ENCODE results near the gene TMEM184B. TPM values are rescaled to one million over a fixed set of nuclear protein-coding genes. Genes with fewer than 3 reads are reported as not detected.

Gene TMEM184B
- total and polyA plus RNA-seq, 4 donors = 7.5 to 12.6 (median 9.9) TPM

DNA sequence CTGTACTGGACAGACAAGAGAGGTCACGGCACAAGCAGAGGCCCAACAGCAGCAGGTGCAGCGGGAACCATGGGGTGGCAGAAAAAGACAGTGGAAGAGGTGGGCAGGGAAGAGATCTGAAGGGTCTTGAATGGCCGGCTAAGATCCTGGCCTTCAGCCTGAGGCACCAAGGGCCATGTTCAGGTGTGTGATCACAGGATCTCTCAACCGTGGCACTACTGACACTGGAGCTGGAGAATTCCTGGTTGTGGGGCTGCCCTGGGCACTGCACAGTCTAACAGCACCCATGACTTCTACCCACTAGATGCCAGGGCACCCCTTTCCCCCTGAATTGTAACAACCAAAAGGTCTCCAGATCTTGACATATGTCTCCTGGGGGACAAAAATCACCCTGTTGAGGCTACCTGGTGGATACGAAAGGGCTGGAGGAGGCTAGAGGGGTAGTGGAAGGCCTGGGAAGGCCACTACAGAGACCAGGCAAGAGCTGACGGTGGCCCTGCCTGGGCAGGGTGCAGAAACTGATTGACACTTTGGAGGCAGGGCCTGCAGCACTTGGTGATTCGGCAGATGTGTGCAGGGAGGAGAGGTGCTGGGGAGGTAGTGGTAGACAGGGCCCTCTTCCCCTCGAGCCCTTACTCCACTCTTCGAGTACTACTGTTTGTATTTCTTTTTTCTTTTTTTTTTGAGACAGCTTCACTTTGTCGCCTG lies 36.1 kb upstream of the TMEM184B start:
- no peak overlapping the region for H3K4me3 ChIP-seq (ENCODE audit: low read depth in 1 of 3, low read length in 3 of 3)
- TF ChIP-seq TAF1 (conservative IDR thresholded peaks at IDR 0.05) (no peak), NR2F2 (IDR thresholded peaks at IDR 0.05) (no peak), EGR1 (IDR thresholded peaks at IDR 0.05; ENCODE audit: low read depth in 2 of 2) (no peak), JUND (IDR thresholded peaks at IDR 0.05) (no peak), GABPA (IDR thresholded peaks at IDR 0.05 in 1 of 2, conservative IDR thresholded peaks at IDR 0.05 in 1 of 2) (no peak), HNF4G (IDR thresholded peaks at IDR 0.05) (no peak), FOXA1 (IDR thresholded peaks at IDR 0.05) (no peak), RAD21 (IDR thresholded peaks at IDR 0.05) (no peak), HNF4A (conservative IDR thresholded peaks at IDR 0.05) (no peak), SP1 (IDR thresholded peaks at IDR 0.05) (no peak), FOXA2 (IDR thresholded peaks at IDR 0.05) (no peak), YY1 (IDR thresholded peaks at IDR 0.05) (no peak), RXRA (IDR thresholded peaks at IDR 0.05) (no peak)
- TF ChIP-seq, protein P1, sequence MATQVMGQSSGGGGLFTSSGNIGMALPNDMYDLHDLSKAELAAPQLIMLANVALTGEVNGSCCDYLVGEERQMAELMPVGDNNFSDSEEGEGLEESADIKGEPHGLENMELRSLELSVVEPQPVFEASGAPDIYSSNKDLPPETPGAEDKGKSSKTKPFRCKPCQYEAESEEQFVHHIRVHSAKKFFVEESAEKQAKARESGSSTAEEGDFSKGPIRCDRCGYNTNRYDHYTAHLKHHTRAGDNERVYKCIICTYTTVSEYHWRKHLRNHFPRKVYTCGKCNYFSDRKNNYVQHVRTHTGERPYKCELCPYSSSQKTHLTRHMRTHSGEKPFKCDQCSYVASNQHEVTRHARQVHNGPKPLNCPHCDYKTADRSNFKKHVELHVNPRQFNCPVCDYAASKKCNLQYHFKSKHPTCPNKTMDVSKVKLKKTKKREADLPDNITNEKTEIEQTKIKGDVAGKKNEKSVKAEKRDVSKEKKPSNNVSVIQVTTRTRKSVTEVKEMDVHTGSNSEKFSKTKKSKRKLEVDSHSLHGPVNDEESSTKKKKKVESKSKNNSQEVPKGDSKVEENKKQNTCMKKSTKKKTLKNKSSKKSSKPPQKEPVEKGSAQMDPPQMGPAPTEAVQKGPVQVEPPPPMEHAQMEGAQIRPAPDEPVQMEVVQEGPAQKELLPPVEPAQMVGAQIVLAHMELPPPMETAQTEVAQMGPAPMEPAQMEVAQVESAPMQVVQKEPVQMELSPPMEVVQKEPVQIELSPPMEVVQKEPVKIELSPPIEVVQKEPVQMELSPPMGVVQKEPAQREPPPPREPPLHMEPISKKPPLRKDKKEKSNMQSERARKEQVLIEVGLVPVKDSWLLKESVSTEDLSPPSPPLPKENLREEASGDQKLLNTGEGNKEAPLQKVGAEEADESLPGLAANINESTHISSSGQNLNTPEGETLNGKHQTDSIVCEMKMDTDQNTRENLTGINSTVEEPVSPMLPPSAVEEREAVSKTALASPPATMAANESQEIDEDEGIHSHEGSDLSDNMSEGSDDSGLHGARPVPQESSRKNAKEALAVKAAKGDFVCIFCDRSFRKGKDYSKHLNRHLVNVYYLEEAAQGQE (IDR thresholded peaks at IDR 0.05) = no peak
- TF ChIP-seq, protein P2, sequence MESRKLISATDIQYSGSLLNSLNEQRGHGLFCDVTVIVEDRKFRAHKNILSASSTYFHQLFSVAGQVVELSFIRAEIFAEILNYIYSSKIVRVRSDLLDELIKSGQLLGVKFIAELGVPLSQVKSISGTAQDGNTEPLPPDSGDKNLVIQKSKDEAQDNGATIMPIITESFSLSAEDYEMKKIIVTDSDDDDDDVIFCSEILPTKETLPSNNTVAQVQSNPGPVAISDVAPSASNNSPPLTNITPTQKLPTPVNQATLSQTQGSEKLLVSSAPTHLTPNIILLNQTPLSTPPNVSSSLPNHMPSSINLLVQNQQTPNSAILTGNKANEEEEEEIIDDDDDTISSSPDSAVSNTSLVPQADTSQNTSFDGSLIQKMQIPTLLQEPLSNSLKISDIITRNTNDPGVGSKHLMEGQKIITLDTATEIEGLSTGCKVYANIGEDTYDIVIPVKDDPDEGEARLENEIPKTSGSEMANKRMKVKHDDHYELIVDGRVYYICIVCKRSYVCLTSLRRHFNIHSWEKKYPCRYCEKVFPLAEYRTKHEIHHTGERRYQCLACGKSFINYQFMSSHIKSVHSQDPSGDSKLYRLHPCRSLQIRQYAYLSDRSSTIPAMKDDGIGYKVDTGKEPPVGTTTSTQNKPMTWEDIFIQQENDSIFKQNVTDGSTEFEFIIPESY (IDR thresholded peaks at IDR 0.05) = no peak
- TF ChIP-seq, protein P3, sequence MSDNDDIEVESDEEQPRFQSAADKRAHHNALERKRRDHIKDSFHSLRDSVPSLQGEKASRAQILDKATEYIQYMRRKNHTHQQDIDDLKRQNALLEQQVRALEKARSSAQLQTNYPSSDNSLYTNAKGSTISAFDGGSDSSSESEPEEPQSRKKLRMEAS (IDR thresholded peaks at IDR 0.05) = no peak
- TF ChIP-seq, protein P4, sequence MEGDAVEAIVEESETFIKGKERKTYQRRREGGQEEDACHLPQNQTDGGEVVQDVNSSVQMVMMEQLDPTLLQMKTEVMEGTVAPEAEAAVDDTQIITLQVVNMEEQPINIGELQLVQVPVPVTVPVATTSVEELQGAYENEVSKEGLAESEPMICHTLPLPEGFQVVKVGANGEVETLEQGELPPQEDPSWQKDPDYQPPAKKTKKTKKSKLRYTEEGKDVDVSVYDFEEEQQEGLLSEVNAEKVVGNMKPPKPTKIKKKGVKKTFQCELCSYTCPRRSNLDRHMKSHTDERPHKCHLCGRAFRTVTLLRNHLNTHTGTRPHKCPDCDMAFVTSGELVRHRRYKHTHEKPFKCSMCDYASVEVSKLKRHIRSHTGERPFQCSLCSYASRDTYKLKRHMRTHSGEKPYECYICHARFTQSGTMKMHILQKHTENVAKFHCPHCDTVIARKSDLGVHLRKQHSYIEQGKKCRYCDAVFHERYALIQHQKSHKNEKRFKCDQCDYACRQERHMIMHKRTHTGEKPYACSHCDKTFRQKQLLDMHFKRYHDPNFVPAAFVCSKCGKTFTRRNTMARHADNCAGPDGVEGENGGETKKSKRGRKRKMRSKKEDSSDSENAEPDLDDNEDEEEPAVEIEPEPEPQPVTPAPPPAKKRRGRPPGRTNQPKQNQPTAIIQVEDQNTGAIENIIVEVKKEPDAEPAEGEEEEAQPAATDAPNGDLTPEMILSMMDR (IDR thresholded peaks at IDR 0.05; ENCODE audit: low read depth, low read length, missing input control) = no peak
- H3K9ac ChIP-seq (ENCODE audit: low read depth in 1 of 2, low read length in 2 of 2) = no peak overlapping the region
- peak overlapping the region; percentile 80 to 90 for H3K27ac ChIP-seq (ENCODE audit: low read depth in 1 of 2, low read length in 2 of 2)
- no peak for DNase-seq (ENCODE audit: low spot score)
- no peaks in the 10 kb centered on the region for H3K27me3 ChIP-seq (ENCODE audit: control insufficient read depth in 4 of 4, insufficient read depth in 4 of 4, low read length in 3 of 4)
- H3K9me3 ChIP-seq (ENCODE audit: control insufficient read depth in 4 of 4, low read length in 3 of 4) = no peaks in the 10 kb centered on the region
- peaks cover 17 to 31% (median 20%) of the 10 kb centered on the region in 4 donors for H3K4me1 ChIP-seq (ENCODE audit: control insufficient read depth in 4 of 4, insufficient read depth in 4 of 4, low read length in 3 of 4)
- H3K36me3 ChIP-seq (ENCODE audit: control insufficient read depth in 4 of 4, insufficient read depth in 3 of 4, low read depth in 1 of 4, low read length in 3 of 4) = peaks cover 0 to 3% (median 1%) of the 10 kb centered on the region in 4 donors
- WGBS = 81% methylated on average over 10 of the region's 10 CpGs

All from liver (tissue), 9 donors.